Tibial nerve (tissue), 4 donors: ENCODE data around the gene EIF4A2. TPM values are rescaled to one million over a fixed set of nuclear protein-coding genes. Genes with fewer than 3 reads are reported as not detected.

Experiments
- DNase-seq, 2 donors: peaks; one replicate each; pipeline ENCODE4 v3.0.0-alpha.2; 2019; ENCODE audit warnings: low spot score in 2 of 2
- H3K27ac ChIP-seq, 4 donors: fragments of 200-600 bp; sonication (generic) in 3 of 4; one replicate each; pipeline ENCODE4 v1.5.1; 2017 to 2019; ENCODE audit warnings: mild to moderate bottlenecking in 1 of 4
- H3K27me3 ChIP-seq, 2 donors: fragments of 200-600 bp; sonication (generic) in 1 of 2; one replicate each; pipeline versions ENCODE4 v1.5.1 to v1.6.0; 2017 to 2019
- H3K36me3 ChIP-seq, 3 donors: fragments of 200-600 bp; sonication (generic); one replicate each; pipeline ENCODE4 v1.5.1; 2018 to 2019
- H3K4me1 ChIP-seq, 4 donors: fragments of 200-600 bp; sonication (generic) in 3 of 4; one replicate each; pipeline ENCODE4 v1.5.1; 2017 to 2019
- H3K4me3 ChIP-seq, 4 donors: fragments of 200-600 bp; sonication (generic) in 3 of 4; one replicate each; pipeline ENCODE4 v1.5.1; 2017 to 2019; ENCODE audit warnings: mild to moderate bottlenecking in 1 of 4, moderate library complexity in 1 of 4
- H3K9me3 ChIP-seq, 4 donors: fragments of 200-600 bp; sonication (generic) in 3 of 4; one replicate each; pipeline ENCODE4 v1.5.1; 2017 to 2019
- EP300 ChIP-seq, 2 donors: sonication (generic); formaldehyde crosslinking; IDR thresholded peaks; one replicate each; pipeline ENCODE4 v1.6.1; 2017; ENCODE audit warnings: antibody characterized with exemption in 2 of 2, mild to moderate bottlenecking in 1 of 2
- POLR2A ChIP-seq, 2 donors: fragments of 450-650 bp; IDR thresholded peaks; one replicate each; pipeline ENCODE4 v1.6.1; 2017; ENCODE audit warnings: antibody characterized with exemption in 2 of 2, mild to moderate bottlenecking in 2 of 2, moderate library complexity in 2 of 2
- WGBS, 2 donors: methylation state at CpG; one replicate each; pipeline ENCODE4 v1.1.5; 2018; 5-methylcytosine and 5-hydroxymethylcytosine counted together
- total RNA-seq, 4 donors: library from RNA; depleted of rRNA; stranded (reverse); fragments of >200 nt; gene quantifications; one replicate each; pipeline ENCODE4 v1.1.0, GENCODE V29; 2016
- TF ChIP-seq, protein P1 (sequence below), 5 experiments: fragments of 200-600 bp in 3 of 5; fragments of 450-650 bp in 2 of 5; sonication (generic) in 3 of 5; IDR thresholded peaks; one replicate each; pipeline ENCODE4 v1.5.1; 2016 to 2019; ENCODE audit warnings: antibody characterized with exemption in 5 of 5, mild to moderate bottlenecking in 3 of 5, moderate library complexity in 2 of 5

Gene EIF4A2
- total RNA-seq, 4 donors from 2014 or later: 285 to 465 (median 364) TPM

DNA sequence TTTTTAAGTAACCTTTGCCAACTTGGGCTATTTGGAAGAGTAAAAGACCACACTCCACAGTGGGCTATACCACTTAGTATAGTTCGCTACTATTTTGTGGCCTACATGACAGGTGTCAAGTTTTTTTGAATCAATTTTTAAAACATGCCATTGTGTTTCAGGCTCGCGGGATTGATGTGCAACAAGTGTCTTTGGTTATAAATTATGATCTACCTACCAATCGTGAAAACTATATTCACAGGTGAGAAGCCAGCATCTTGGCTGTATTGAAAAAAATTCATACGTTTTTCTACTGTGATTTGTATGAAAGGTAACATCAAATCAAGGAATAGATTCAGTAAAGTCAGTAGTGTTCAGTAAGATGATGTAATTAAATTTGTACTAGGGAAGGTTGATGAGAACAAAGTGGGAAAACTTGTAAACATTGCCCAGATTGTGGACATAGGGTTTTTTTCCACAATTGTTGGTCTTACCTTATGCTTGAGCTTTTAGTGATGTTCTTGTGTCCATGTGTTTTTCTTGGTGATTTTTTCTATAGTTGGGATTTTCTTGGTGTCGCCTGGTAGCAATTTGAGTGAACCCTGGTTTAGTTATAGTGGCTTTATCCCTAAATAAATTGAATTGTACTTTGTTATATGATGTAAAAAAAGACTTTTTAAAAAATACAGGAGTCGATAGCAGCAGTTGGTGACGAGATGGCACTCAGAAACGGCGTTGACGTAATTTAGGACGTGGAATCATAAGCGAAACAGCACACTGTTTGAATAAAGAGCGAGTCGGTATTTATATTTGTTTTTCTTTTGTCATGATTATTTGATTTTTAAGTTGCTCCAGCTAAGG is 4.5 kb downstream of the EIF4A2 start:
- WGBS, 2 donors: 84% methylated on average over 15 of the region's 15 CpGs
- Histone ChIP-seq H3K4me1 (peaks cover 5 to 56% (median 28%) of the 10 kb centered on the region in 4 donors), H3K27ac (no peak overlapping the region), H3K36me3 (peaks cover 14 to 80% (median 33%) of the 10 kb centered on the region in 3 donors), H3K27me3 (no peaks in the 10 kb centered on the region), H3K4me3 (no peak overlapping the region), H3K9me3 (no peaks in the 10 kb centered on the region)
- DNase-seq: no peak
- TF ChIP-seq, protein P1, sequence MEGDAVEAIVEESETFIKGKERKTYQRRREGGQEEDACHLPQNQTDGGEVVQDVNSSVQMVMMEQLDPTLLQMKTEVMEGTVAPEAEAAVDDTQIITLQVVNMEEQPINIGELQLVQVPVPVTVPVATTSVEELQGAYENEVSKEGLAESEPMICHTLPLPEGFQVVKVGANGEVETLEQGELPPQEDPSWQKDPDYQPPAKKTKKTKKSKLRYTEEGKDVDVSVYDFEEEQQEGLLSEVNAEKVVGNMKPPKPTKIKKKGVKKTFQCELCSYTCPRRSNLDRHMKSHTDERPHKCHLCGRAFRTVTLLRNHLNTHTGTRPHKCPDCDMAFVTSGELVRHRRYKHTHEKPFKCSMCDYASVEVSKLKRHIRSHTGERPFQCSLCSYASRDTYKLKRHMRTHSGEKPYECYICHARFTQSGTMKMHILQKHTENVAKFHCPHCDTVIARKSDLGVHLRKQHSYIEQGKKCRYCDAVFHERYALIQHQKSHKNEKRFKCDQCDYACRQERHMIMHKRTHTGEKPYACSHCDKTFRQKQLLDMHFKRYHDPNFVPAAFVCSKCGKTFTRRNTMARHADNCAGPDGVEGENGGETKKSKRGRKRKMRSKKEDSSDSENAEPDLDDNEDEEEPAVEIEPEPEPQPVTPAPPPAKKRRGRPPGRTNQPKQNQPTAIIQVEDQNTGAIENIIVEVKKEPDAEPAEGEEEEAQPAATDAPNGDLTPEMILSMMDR (IDR thresholded peaks at IDR 0.05): no peak
- TF ChIP-seq POLR2A (IDR thresholded peaks at IDR 0.05): no peak
- no peak for TF ChIP-seq EP300 (IDR thresholded peaks at IDR 0.05)

- 61 to 64% methylated on average over 13 of the region's 13 CpGs for WGBS, 2 donors
- no peak for DNase-seq
- H3K27ac ChIP-seq: no peak overlapping the region
- no peak overlapping the region for H3K4me3 ChIP-seq
- H3K9me3 ChIP-seq: no peaks in the 10 kb centered on the region
- peaks cover 5 to 56% (median 28%) of the 10 kb centered on the region in 4 donors for H3K4me1 ChIP-seq
- TF ChIP-seq, protein P1 (IDR thresholded peaks at IDR 0.05): no peak
- TF ChIP-seq EP300 (IDR thresholded peaks at IDR 0.05) (no peak), POLR2A (IDR thresholded peaks at IDR 0.05) (no peak)
- peaks cover 14 to 80% (median 33%) of the 10 kb centered on the region in 3 donors for H3K36me3 ChIP-seq
- H3K27me3 ChIP-seq: no peaks in the 10 kb centered on the region
Measured at GRCh38 chr3:186788482-186789370, 5.3 kb downstream of the EIF4A2 start.

GRCh38 chr3:186789554-186790260 is 6.3 kb downstream of the EIF4A2 start:
- no peak overlapping the region for H3K4me3 ChIP-seq
- no peaks in the 10 kb centered on the region for H3K9me3 ChIP-seq
- peaks cover 14 to 83% (median 29%) of the 10 kb centered on the region in 3 donors for H3K36me3 ChIP-seq
- H3K27me3 ChIP-seq: no peaks in the 10 kb centered on the region
- WGBS, 2 donors: 48 to 58% methylated on average over 4 of the region's 4 CpGs
- peaks cover 5 to 54% (median 26%) of the 10 kb centered on the region in 4 donors for H3K4me1 ChIP-seq
- DNase-seq: no peak
- H3K27ac ChIP-seq: no peak overlapping the region
- TF ChIP-seq, protein P1 (IDR thresholded peaks at IDR 0.05): no peak
- no peak for TF ChIP-seq EP300 (IDR thresholded peaks at IDR 0.05)
- no peak for TF ChIP-seq POLR2A (IDR thresholded peaks at IDR 0.05)

- 60 to 64% methylated on average over 8 of the region's 8 CpGs for WGBS, 2 donors
- Histone ChIP-seq H3K36me3 (peaks cover 10 to 76% (median 24%) of the 10 kb centered on the region in 3 donors), H3K9me3 (no peaks in the 10 kb centered on the region), H3K4me1 (peaks cover 3 to 47% (median 19%) of the 10 kb centered on the region in 4 donors), H3K27ac (no peak overlapping the region), H3K27me3 (no peaks in the 10 kb centered on the region), H3K4me3 (no peak overlapping the region)
- DNase-seq: no peak
- TF ChIP-seq, protein P1 (IDR thresholded peaks at IDR 0.05): no peak
- TF ChIP-seq EP300 (IDR thresholded peaks at IDR 0.05) (no peak), POLR2A (IDR thresholded peaks at IDR 0.05) (no peak)
Measured at GRCh38 chr3:186790261-186790981, 7.0 kb downstream of the EIF4A2 start.
